IPS-20b (cell line): ENCODE results near the gene TEX12.
"Not testable (repeated sequence)": the region's sequence is repeated elsewhere in the genome, so short reads cannot be mapped to it uniquely, and the experiment has no call there.

ENCODE experiments used
- H3K27ac ChIP-seq: one replicate; pipeline ENCODE4 v1.5.1; 2013; ENCODE audit warnings: low read length
- H3K27me3 ChIP-seq: 2 replicates; pipeline ENCODE4 v1.6.1; 2013; ENCODE audit warnings: mild to moderate bottlenecking, low read length, inconsistent platforms; ENCODE audit not compliant: insufficient read depth
- H3K36me3 ChIP-seq: 2 replicates; pipeline ENCODE4 v1.6.1; 2013; ENCODE audit warnings: low read depth, mild to moderate bottlenecking, inconsistent platforms, low read length, moderate library complexity; ENCODE audit not compliant: insufficient read depth
- H3K4me1 ChIP-seq: 2 replicates; pipeline ENCODE4 v1.6.1; 2013; ENCODE audit warnings: mild to moderate bottlenecking, control low read depth, inconsistent platforms, low read length, moderate library complexity; ENCODE audit not compliant: insufficient read depth
- H3K4me3 ChIP-seq: 2 replicates; pipeline ENCODE4 v1.5.1; 2013; ENCODE audit warnings: mild to moderate bottlenecking, low read length, inconsistent platforms
- H3K9ac ChIP-seq: 2 replicates; pipeline ENCODE4 v1.6.1; 2013; ENCODE audit warnings: low read depth, mild to moderate bottlenecking, inconsistent platforms, low read length, moderate library complexity
- H3K9me3 ChIP-seq: 2 replicates; pipeline ENCODE4 v1.6.1; 2013; ENCODE audit warnings: mild to moderate bottlenecking, low read depth, low read length, inconsistent platforms; ENCODE audit not compliant: insufficient read depth

The TEX12 gene

GRCh38 chr11:112195113-112195512 lies 27.9 kb downstream of the TEX12 start:
- H3K36me3 ChIP-seq, H3K27ac ChIP-seq, H3K4me3 ChIP-seq, H3K9me3 ChIP-seq, H3K9ac ChIP-seq, H3K27me3 ChIP-seq, H3K4me1 ChIP-seq: not testable (repeated sequence)

DNA sequence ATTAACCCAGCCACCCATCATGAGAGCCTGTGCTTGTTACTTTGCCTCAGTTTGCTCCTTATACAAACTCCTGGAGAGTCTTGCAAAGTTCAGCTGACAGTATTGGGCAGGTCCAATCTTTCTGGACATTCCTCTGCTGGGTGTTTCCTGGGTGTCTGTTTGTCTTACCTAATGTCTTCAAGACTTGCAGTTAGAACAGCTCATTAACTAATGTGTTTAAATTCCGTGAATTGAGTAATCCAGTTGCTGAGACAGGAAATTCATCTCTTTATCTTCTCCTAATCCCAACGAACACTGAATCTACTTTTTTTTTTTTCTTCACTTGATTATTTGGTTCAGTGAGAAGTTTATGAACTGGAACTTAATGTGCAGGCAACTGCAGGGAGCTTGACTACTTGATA lies 28.8 kb downstream of the TEX12 start:
- Histone ChIP-seq H3K4me3 (no peak overlapping the region), H3K27ac (no peak overlapping the region), H3K27me3 (no peaks in the 10 kb centered on the region), H3K9ac (no peak overlapping the region), H3K9me3 (no peaks in the 10 kb centered on the region), H3K36me3 (no peaks in the 10 kb centered on the region), H3K4me1 (no peaks in the 10 kb centered on the region)

- no peaks in the 10 kb centered on the region for H3K27me3 ChIP-seq
- H3K4me3 ChIP-seq, result no peak overlapping the region
- no peaks in the 10 kb centered on the region for H3K36me3 ChIP-seq
- H3K27ac ChIP-seq, result no peak overlapping the region
- H3K9ac ChIP-seq, result no peak overlapping the region
- no peaks in the 10 kb centered on the region for H3K9me3 ChIP-seq
- H3K4me1 ChIP-seq, result no peaks in the 10 kb centered on the region
These were observed 29.4 kb downstream of the TEX12 start for GRCh38 chr11:112196519-112197087.

- H3K9me3 ChIP-seq, H3K27ac ChIP-seq: not testable (repeated sequence)
These were observed 31.9 kb downstream of the TEX12 start for GRCh38 chr11:112199101-112199500.

GRCh38 chr11:112200252-112200651 lies 33.1 kb downstream of the TEX12 start:
- Histone ChIP-seq H3K4me3 (no peak overlapping the region), H3K27me3 (no peaks in the 10 kb centered on the region), H3K4me1 (no peaks in the 10 kb centered on the region), H3K9ac (no peak overlapping the region), H3K9me3 (no peaks in the 10 kb centered on the region), H3K36me3 (no peaks in the 10 kb centered on the region), H3K27ac (no peak overlapping the region)

More at GRCh38 chr11:112199101-112199500, 31.9 kb downstream of the TEX12 start:
- not testable (repeated sequence) for H3K4me1 ChIP-seq, H3K4me3 ChIP-seq, H3K27me3 ChIP-seq, H3K9ac ChIP-seq, H3K36me3 ChIP-seq

- Histone ChIP-seq H3K4me1 (no peaks in the 10 kb centered on the region), H3K9ac (no peak overlapping the region), H3K9me3 (no peaks in the 10 kb centered on the region), H3K36me3 (no peaks in the 10 kb centered on the region), H3K27ac (no peak overlapping the region), H3K27me3 (no peaks in the 10 kb centered on the region), H3K4me3 (no peak overlapping the region)
These were observed 38.9 kb downstream of the TEX12 start for GRCh38 chr11:112206071-112206470.

DNA sequence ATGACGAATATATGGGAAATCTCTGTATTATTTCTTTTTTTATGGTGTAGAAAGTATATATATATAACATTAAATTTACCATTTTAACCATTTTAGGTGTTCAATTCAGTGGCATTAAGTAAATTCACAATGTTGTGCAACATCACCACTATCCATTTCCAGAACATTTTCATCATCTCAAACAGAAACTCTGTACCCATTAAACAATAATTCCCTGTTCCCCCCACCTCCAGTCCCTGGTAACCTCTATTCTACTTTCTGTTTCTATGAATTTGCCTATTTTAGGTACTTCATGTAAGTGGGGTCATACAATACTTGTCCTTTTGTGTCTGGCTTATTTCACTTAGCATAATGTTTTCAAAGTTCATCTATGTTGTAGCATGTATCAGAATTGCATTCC lies 43.7 kb downstream of the TEX12 start:
- Histone ChIP-seq H3K4me3 (no peak overlapping the region), H3K9ac (no peak overlapping the region), H3K4me1 (no peaks in the 10 kb centered on the region), H3K36me3 (no peaks in the 10 kb centered on the region), H3K27me3 (no peaks in the 10 kb centered on the region), H3K9me3 (no peaks in the 10 kb centered on the region), H3K27ac (no peak overlapping the region)

- Histone ChIP-seq H3K36me3 (no peaks in the 10 kb centered on the region), H3K4me3 (no peak overlapping the region), H3K27me3 (no peaks in the 10 kb centered on the region), H3K9me3 (no peaks in the 10 kb centered on the region), H3K4me1 (no peaks in the 10 kb centered on the region), H3K27ac (no peak overlapping the region), H3K9ac (no peak overlapping the region)
These were observed 44.4 kb downstream of the TEX12 start for GRCh38 chr11:112211536-112211935.

DNA sequence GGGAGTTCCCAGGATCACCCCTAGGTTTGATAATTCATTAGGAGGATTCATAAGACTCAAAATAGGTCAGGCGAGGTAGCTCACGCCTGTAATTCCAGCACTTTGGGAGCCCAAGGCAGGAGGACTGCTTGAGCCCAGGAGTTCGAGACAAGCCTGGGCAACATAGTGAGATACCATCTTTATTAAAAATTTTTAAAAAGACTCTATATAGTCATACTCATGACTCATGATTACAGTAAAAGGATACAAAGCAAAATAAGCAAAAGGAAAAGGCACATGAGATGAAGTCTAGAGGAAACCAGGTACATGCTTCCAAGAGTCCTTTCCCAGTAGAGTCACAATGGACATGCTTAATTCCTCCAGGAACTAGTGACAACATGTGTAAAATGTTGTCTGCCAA lies 45.1 kb downstream of the TEX12 start:
- Histone ChIP-seq H3K36me3 (no peaks in the 10 kb centered on the region), H3K9me3 (no peaks in the 10 kb centered on the region), H3K4me3 (no peak overlapping the region), H3K27me3 (no peaks in the 10 kb centered on the region), H3K9ac (no peak overlapping the region), H3K4me1 (no peaks in the 10 kb centered on the region), H3K27ac (no peak overlapping the region)

GRCh38 chr11:112212710-112213109 lies 45.5 kb downstream of the TEX12 start:
- Histone ChIP-seq H3K27ac (no peak overlapping the region), H3K9me3 (no peaks in the 10 kb centered on the region), H3K9ac (no peak overlapping the region), H3K4me1 (no peaks in the 10 kb centered on the region), H3K4me3 (no peak overlapping the region), H3K36me3 (no peaks in the 10 kb centered on the region), H3K27me3 (no peaks in the 10 kb centered on the region)

- no peak overlapping the region for H3K27ac ChIP-seq
- no peaks in the 10 kb centered on the region for H3K27me3 ChIP-seq
- no peaks in the 10 kb centered on the region for H3K36me3 ChIP-seq
- no peaks in the 10 kb centered on the region for H3K9me3 ChIP-seq
- no peak overlapping the region for H3K4me3 ChIP-seq
- no peaks in the 10 kb centered on the region for H3K4me1 ChIP-seq
- no peak overlapping the region for H3K9ac ChIP-seq
These were observed 46.6 kb downstream of the TEX12 start for GRCh38 chr11:112213753-112214152.

DNA sequence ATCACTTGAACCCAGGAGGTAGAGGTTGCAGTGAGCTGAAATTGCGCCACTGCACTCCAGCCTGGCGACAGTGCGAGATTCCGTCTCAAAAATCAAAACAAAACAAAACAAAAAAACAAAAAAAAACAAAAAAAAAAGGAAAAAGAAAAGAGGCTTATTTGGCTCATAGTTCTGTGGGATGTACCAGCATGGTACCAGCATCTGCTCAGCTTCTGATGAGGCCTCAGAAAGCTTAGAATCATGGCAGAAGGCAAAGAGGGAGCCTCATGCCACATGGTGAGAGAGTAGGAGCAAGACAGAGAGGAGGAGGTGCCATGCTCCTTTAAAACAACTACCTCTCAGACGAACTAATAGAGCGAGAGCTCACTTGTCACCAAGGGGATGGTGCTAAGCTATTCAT lies 48.4 kb downstream of the TEX12 start:
- Histone ChIP-seq H3K27me3 (no peaks in the 10 kb centered on the region), H3K27ac (no peak overlapping the region), H3K4me1 (no peaks in the 10 kb centered on the region), H3K9ac (no peak overlapping the region), H3K36me3 (no peaks in the 10 kb centered on the region), H3K4me3 (no peak overlapping the region), H3K9me3 (no peaks in the 10 kb centered on the region)
